Hematopoietic multipotent progenitor cell treated with erythropoietin and hydrocortisone succinate and interleukin-3 and kit ligand, for 15 days (in vitro differentiated cells): ENCODE results near the gene AGAP1.

Experiments used
- DNase-seq: peaks from one replicate; pipeline ENCODE4 v3.0.0-alpha.2; 2015; ENCODE audit warnings: low spot score

The AGAP1 gene

DNA sequence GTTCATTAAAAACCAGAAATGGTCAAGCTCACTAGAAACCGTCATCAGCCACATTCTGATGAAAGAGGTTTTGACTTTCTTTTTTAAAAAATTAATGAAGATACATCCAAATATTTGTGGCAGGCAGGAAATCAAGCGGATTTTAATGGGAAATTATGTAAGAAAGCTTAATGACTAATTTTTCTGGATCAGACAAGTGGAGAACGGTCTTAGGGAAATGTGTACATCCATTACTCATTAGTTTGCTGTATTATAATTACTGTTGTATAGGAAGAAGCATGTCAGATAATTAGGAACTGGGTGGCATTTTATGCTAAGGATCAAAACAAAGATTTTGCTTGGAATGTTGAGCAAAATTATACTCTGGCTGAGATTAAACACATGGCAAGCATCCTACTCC is 39.4 kb downstream of the AGAP1 start:
- DNase-seq, result no peak

- DNase-seq, result no peak
Observed at GRCh38 chr2:235533616-235534385, 40.0 kb downstream of the AGAP1 start.

DNA sequence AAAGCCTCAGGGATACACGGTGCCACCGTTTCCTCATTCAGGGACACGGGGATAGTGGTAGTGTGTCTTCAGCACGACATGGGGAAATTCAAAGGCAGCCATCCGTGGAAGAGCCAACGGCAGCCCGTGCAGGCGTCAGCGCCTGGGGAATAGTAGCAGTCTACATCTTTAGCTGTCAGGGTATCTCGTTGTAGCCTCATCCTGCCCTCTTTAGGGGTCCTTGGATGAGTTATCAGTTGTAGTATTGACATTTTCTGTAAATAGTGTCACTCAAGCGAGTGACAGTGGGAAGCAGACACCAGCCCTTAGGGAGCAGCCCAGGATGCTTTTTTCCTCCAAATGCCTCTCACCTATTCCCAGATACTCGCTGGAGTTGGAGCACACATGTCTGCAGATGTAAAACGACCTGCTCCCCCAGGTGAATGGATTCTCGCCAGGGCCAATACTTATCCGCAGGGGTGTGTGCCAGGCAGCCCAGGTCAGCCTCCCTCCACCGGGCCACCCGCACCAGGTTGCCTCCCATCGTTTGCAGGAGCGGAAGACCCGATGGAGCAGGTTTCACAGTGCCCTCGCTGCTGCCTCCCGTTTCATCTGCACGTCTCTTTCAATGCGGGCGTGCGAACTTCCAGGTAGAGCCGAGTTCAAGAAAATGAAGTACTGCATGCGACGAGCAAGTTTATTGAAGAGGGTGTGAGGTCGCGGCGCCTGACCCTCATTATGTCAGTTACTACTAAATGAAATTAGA is 41.0 kb downstream of the AGAP1 start:
- DNase-seq, result no peak

DNA sequence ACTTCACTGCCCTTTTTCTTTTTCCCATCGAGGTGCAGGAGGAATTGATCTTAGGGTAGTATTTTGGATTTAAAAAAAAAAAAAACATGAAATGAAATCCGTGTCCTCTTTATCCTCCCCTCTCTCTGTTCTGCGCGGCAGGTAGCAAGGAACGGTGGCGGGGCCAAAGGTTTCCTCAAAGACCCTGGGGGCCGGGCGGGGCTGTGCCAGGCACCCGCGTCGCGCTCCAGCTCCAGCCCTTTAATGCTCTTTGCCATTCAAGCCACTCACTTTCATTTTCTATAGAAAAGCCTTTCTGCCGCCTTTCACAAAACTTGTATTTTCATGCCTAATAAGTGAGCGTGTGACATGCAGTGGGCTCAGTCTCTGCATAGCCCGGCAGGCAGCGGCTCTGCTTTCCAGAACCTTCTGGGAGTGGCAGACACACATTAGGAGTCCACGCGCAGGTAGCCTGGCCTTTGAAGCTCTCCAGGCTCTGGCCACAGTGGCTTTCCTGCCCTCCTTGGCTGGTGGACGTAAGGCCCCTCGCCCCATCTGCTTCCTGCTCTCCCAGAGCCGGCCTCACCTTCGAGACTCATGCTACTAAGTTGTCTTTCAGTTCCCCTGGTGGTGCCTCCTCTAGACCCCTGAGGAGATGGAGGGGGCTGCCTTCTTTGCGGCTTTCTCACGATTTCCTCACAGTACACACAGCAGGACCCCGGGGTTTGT is 41.7 kb downstream of the AGAP1 start:
- DNase-seq, result no peak

DNA sequence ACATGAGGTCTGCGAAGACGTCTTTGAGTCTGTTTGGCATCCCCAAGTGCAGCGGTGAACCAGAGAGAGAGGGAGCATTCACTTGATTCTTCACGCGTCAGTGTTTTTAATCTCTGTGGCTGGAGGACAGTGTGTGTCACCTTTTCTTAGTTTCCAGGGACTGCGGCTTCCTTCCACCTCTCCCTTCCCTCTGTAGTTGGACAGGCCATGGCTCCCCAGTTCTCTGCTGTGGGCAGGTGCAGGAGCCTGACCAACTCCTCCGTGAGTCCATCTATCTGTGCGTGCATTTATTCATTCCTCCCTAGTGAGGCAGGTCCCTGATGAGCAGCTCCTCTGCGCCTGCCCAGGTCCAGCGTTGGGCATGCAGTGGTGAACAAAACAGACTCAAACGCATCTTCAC is 42.9 kb downstream of the AGAP1 start:
- no peak for DNase-seq

GRCh38 chr2:235537186-235537585 is 43.3 kb downstream of the AGAP1 start:
- DNase-seq, result no peak

- DNase-seq, result no peak
Observed at GRCh38 chr2:235537587-235537986, 43.7 kb downstream of the AGAP1 start.

DNA sequence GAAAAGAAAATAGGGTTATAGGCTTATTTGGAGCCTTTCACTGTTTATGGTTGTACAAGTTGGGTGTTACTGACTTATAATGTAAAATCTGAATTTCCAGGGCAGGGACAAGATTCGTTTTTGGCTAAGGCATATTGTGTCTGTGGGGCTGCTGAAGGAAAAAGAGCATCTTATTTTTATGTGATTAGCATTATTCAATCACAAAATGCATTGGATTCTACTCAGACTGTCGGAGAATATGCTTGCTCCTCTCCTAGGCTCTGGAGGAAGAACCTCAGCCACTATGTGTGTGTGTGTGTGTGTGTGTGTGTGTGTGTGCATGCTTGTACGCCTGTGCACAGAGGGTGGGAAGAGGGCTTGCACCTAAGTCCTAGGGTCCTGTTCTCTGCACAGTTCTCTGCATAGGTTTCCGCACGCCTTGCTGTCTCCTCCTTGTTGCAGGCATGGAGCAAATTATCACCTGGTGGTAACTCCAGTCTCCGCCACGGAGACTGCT is 44.3 kb downstream of the AGAP1 start:
- DNase-seq, result no peak

DNA sequence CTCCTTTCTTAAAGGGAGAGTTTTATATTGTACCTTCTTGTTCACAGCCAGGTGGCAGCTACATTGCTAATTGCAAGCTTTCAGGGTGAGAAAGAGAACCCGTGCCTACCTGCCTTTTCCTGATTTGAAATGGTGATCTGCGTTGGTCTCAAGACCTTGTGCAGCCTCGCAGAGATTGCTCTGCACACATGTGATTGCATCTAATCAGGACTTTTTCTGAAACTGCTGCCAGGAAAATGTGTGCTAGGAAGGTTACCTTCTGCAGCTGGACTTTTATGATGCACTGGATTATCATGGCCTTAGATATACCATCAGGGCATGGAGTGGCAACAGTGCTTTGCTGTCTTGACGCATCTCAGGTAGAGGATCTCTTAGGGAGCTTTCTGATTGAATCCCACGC is 45.1 kb downstream of the AGAP1 start:
- no peak for DNase-seq

DNA sequence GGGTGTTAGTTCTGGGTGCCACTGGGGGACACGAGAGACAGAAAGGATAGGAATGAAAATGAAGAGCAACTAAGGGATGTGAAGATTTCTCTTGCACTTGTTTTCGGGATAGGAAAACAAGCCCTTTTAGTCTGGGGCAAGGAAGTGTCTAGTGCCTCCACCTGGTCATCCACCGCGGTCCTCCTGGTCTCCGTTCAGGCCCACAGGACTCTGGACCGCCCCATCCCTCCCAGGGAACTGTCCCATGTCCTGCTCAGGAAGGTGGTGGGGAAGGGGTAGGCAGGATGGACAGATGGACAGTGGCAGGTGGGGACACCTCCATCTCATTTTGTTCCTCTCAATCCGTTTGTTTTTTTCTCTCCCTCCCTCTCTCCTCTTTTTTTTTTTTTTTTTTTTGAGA is 45.9 kb downstream of the AGAP1 start:
- no peak for DNase-seq

GRCh38 chr2:235541016-235541415 is 47.2 kb downstream of the AGAP1 start:
- DNase-seq, result no peak

GRCh38 chr2:235541838-235542549 is 48.2 kb downstream of the AGAP1 start:
- no peak for DNase-seq

- DNase-seq, result no peak
Observed at GRCh38 chr2:235542733-235543127, 48.9 kb downstream of the AGAP1 start.

- DNase-seq, result no peak
Observed at GRCh38 chr2:235543128-235543750, 49.4 kb downstream of the AGAP1 start.

DNA sequence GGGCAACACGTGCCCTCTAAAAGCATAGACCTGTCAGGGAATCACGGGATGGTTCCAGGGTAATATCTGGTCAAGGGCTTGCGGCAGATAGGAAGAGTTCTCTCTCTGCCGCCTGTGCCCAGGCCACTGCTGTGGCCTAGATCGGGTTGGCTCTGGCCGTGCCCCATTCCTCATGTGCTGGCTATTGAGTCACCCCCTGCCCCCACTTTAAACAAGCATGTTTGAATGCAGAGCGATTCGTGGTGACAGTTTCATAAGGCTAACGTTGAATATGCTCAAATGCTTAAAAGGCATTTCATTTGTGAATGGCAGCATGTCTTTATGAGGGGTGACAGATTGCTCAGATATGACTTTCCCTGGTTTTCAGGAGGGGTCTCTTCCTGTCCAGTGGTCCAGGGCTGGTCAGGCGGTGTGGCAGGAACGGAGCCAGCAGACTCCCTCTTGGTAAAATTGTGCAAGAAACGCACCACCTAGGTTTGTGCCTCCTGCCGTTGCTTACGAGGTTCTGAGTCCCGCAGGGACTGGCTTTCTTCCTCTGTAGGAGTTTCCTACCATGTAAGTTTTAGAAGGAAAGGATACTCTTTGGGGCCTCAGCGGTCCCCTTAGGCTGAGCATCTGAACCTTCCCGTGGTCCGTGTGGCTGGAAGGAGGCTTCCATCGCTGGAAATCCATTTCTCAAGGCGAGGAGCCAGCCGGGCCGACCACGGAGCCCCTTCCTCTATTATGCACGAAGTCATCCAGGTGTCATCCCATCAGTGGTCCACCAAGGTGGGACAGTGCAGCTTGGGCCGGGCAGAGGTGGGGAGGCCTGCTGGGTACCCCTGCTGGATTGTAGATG is 50.2 kb downstream of the AGAP1 start:
- DNase-seq, result no peak

- DNase-seq, result no peak
Observed at GRCh38 chr2:235544689-235544969, 50.8 kb downstream of the AGAP1 start.

GRCh38 chr2:235545339-235546150 is 51.7 kb downstream of the AGAP1 start:
- no peak for DNase-seq

DNA sequence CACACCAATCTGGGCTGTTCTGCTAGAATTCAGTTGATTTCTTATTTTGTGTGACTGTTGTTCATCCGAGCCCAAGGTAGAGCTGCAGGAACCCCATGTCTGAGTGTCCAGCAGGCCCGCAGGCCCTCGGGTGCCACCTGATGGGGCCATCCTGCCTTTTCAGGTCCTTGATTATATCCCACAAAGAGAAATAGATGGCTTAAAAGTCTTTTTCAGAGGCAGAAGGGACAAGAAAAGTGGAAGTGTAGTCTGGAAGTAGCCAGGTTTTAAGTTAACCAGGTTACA is 52.2 kb downstream of the AGAP1 start:
- DNase-seq, result no peak

DNA sequence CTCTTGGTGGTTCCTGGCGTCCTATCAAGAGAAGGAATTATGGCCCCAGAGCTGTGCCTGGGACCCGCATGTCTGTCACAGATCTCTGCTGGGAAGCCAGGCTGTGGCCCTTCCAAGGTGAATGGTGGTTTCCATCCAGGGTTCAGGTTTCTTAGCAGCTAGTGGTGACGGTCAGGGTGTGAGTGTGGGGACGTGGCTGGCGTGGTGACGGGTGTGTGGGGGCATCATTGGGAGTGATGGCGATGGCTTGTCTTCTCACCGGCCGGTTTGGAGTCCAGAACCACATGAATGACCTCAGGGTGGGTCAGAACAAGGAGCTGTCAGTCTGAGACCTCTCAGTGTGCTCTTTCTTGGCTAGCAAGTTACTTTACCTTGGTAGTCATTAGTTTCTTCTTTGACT is 52.6 kb downstream of the AGAP1 start:
- DNase-seq, result no peak

DNA sequence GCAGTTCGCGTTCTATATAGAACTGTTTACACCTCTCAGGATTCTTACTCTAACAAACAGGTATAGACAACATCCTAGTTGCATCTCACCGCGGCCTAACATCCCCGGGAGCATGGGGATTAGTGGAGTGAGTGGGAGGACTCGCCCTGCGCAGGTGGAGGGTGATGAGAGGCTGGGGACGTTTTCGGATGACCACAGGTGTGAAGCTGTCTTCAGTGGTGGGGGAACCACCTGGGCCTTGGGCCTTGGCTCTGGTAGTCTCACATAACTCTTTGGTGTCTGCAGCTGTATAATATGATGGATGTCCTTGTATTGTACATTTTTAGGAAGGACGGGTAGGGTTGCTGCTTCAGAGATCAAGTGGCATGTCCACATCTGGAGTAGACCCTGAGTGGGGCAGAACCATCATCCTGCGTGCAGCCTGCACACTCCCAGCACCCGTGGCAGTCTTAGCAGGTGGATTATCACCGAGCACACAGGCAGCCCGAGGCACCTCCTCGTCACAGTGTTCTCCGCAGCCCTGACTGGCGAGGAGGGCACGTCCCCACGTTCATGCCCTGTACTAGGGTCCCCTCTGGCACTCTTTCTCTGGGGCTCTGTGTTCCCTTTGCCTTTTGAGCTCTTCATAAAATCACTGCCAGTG is 56.0 kb downstream of the AGAP1 start:
- DNase-seq, result no peak
